ENCODE measurements around the gene CLNK. TPM values are rescaled to one million over a fixed set of nuclear protein-coding genes. Genes with fewer than 3 reads are reported as not detected.

CLNK gene
- total RNA-seq, 1 experiment from 2014 or later, result not detected

- Histone ChIP-seq H3T11ph (ENCODE audit: low read length) (no peak overlapping the region), H4K91ac (ENCODE audit: insufficient read length, low read depth, low read length) (no peak overlapping the region), H3K9me3 (ENCODE audit: control insufficient read depth, low read depth, low read length) (no peaks in the 10 kb centered on the region), H3K23ac (ENCODE audit: insufficient read length, low read depth, low read length) (no peak overlapping the region), H2BK5ac (ENCODE audit: insufficient read length, low read length) (no peak overlapping the region), H4K5ac (ENCODE audit: insufficient read length, low read depth, low read length) (no peak overlapping the region), H3K79me2 (ENCODE audit: insufficient read depth, low read length) (no peaks in the 10 kb centered on the region), H2AK5ac (ENCODE audit: insufficient read length, low read length) (no peak overlapping the region), H3K4me2 (ENCODE audit: insufficient read depth, insufficient read length, low read length) (no peak overlapping the region), H2BK15ac (ENCODE audit: low read depth, low read length) (no peak overlapping the region), H2BK20ac (ENCODE audit: low read depth, low read length, poor library complexity, severe bottlenecking) (no peak overlapping the region), H3K18ac (ENCODE audit: insufficient read length, low read depth, low read length) (no peak overlapping the region), H2AFZ (ENCODE audit: low read length) (no peak overlapping the region), H3K27ac (ENCODE audit: insufficient read length, low read depth, low read length) (no peak overlapping the region), H3K9ac (ENCODE audit: extremely low read depth, insufficient read length, low read length) (no peak overlapping the region), H3K27me3 (ENCODE audit: insufficient read depth, low read length) (no peaks in the 10 kb centered on the region), H3K56ac (ENCODE audit: insufficient read length, low read depth, low read length) (no peak overlapping the region), H3K4ac (ENCODE audit: low read depth, low read length) (no peak overlapping the region), H2BK12ac (ENCODE audit: insufficient read length, low read depth, low read length) (no peak overlapping the region), H2BK120ac (ENCODE audit: low read depth, low read length, poor library complexity, severe bottlenecking) (no peak overlapping the region), H3K14ac (ENCODE audit: insufficient read depth, low read length) (no peak overlapping the region), H4K8ac (replicated peaks; ENCODE audit: insufficient read length, low read depth, low read length) (no peak overlapping the region), H3K79me1 (ENCODE audit: insufficient read depth, low read depth, low read length, poor library complexity, severe bottlenecking) (no peaks in the 10 kb centered on the region), H3K4me1 (ENCODE audit: insufficient read depth, low read length) (no peaks in the 10 kb centered on the region), H3K23me2 (ENCODE audit: insufficient read length, low read depth, low read length, poor library complexity, severe bottlenecking) (no peaks in the 10 kb centered on the region), H4K20me1 (ENCODE audit: control insufficient read depth, insufficient read depth, insufficient read length) (no peaks in the 10 kb centered on the region)
- DNase-seq, result no peak
- Mint-ChIP-seq H3K27me3 (ENCODE audit: low read depth) (no peaks in the 10 kb centered on the region), H3K4me1 (peaks cover 11 to 17% of the 10 kb centered on the region in 2 experiments), H3K36me3 (ENCODE audit: insufficient read depth in 1 of 3, low read depth in 3 of 3) (no peaks in the 10 kb centered on the region), H3K4me3 (no peak overlapping the region), H3K9me3 (no peaks in the 10 kb centered on the region), H3K27ac (no peak overlapping the region)
- no peak for TF ChIP-seq CTCF (conservative IDR thresholded peaks at IDR 0.05)
- no CpG with 5 or more reads among the region's 2 CpGs for WGBS (ENCODE audit: extremely low coverage, insufficient read length, low lambda C conversion rate)
Measured at GRCh38 chr4:10729366-10729765, 44.8 kb upstream of the CLNK start.

All from H9 (cell line).